AG04450 (cell line): ENCODE results near the gene FNBP1L. TPM values are rescaled to one million over a fixed set of nuclear protein-coding genes. Genes with fewer than 3 reads are reported as not detected.

Experiments
- CTCF ChIA-PET: fragments of 300-600, 350-600 bp; formaldehyde crosslinking; extraction: SDS; loops from one replicate; lab custom pipeline; 2022; ENCODE audit warnings: antibody characterized with exemption, inconsistent platforms; lab: Charles Lee
- POLR2A ChIA-PET: fragments of 350-600 bp; formaldehyde crosslinking; extraction: SDS; loops from one replicate; lab custom pipeline; 2021; ENCODE audit warnings: antibody characterized with exemption, inconsistent platforms; lab: Yijun Ruan, JAX
- DNase-seq: peaks from one replicate; pipeline ENCODE4 v3.0.0-alpha.2; 2011; ENCODE audit warnings: low read depth, low spot score
- H3K27ac ChIP-seq: one replicate; pipeline ENCODE4 v1.5.1; 2012; ENCODE audit warnings: low read depth, low read length, control low read depth
- H3K27me3 ChIP-seq: one replicate; pipeline ENCODE4 v1.6.0; 2012; ENCODE audit warnings: low read length; ENCODE audit not compliant: control insufficient read depth, insufficient read depth
- H3K4me3 ChIP-seq: 2 replicates; pipeline ENCODE4 v1.5.1; 2011; ENCODE audit warnings: mild to moderate bottlenecking, low read depth, low read length, control low read depth
- H3K9me3 ChIP-seq: 2 replicates; pipeline ENCODE4 v1.5.1; 2012; ENCODE audit warnings: low read length; ENCODE audit not compliant: control insufficient read depth, insufficient read depth
- CTCF ChIP-seq: IDR thresholded peaks from 2 replicates; pipeline ENCODE4 v1.5.1; 2011; ENCODE audit warnings: low read depth, low read length, control low read depth, inconsistent platforms
- polyA plus RNA-seq: library from polyadenylated mRNA; depleted of rRNA; stranded (reverse); fragments of >200 nt; gene quantifications from 2 replicates; pipeline ENCODE4 v1.2.3, GENCODE V29; 2011

FNBP1L gene
- polyA plus RNA-seq, 1 experiment: 24.1 TPM

- Histone ChIP-seq H3K9me3 (no peaks in the 10 kb centered on the region), H3K27ac (no peak overlapping the region), H3K4me3 (no peak overlapping the region), H3K27me3 (no peaks in the 10 kb centered on the region)
- ChIA-PET CTCF (interaction anchor here (0.6 to 1.3 kb wide), 2 partner anchors 16 to 236 kb away, joined by 3 to 4 read pairs; no protein-coding TSS in a partner anchor), POLR2A (no interaction called here)
- DNase-seq: no peak
- no peak for TF ChIP-seq CTCF
Measured at GRCh38 chr1:93541045-93541444, 93.1 kb downstream of the FNBP1L start.

GRCh38 chr1:93542398-93542797, 94.5 kb downstream of the FNBP1L start:
- no peak for TF ChIP-seq CTCF
- no peak overlapping the region for H3K27ac ChIP-seq
- ChIA-PET CTCF (interaction anchor here (0.6 to 1.2 kb wide), 4 partner anchors 9 to 93 kb away, joined by 3 to 7 read pairs (median 6); no protein-coding TSS in a partner anchor), POLR2A (interaction anchor here (0.6 to 0.7 kb wide), 2 partner anchors 19 to 304 kb away, joined by 3 to 10 read pairs; no protein-coding TSS in a partner anchor)
- H3K27me3 ChIP-seq: no peaks in the 10 kb centered on the region
- H3K4me3 ChIP-seq: no peak overlapping the region
- H3K9me3 ChIP-seq: no peaks in the 10 kb centered on the region
- no peak for DNase-seq

- H3K9me3 ChIP-seq: no peaks in the 10 kb centered on the region
- TF ChIP-seq CTCF: no peak
- POLR2A ChIA-PET: no interaction called here
- no peak overlapping the region for H3K4me3 ChIP-seq
- no peak for DNase-seq
- CTCF ChIA-PET: no interaction called here
- no peak overlapping the region for H3K27ac ChIP-seq
- no peaks in the 10 kb centered on the region for H3K27me3 ChIP-seq
Measured at GRCh38 chr1:93546162-93546863, 98.4 kb downstream of the FNBP1L start.

- no peak for DNase-seq
- H3K27ac ChIP-seq: no peak overlapping the region
- CTCF ChIA-PET: no interaction called here
- H3K4me3 ChIP-seq: no peak overlapping the region
- TF ChIP-seq CTCF: no peak
- H3K9me3 ChIP-seq: no peaks in the 10 kb centered on the region
- H3K27me3 ChIP-seq: no peaks in the 10 kb centered on the region
- POLR2A ChIA-PET: no interaction called here
Measured at GRCh38 chr1:93549131-93549530, 101.2 kb downstream of the FNBP1L start.

GRCh38 chr1:93549811-93550210, 101.9 kb downstream of the FNBP1L start:
- no peaks in the 10 kb centered on the region for H3K27me3 ChIP-seq
- H3K4me3 ChIP-seq: no peak overlapping the region
- no peaks in the 10 kb centered on the region for H3K9me3 ChIP-seq
- H3K27ac ChIP-seq: no peak overlapping the region
- DNase-seq: no peak
- ChIA-PET POLR2A (no interaction called here), CTCF (no interaction called here)
- no peak for TF ChIP-seq CTCF
